ENCODE data around the gene NAP1L1.
A peak's percentile ranks its signal among the peaks of the same experiment; 100 is the strongest.

The NAP1L1 gene

GRCh38 chr12:76026643-76027063 is 57.8 kb downstream of the NAP1L1 start:
- no peak for TF ChIP-seq CTCF (IDR thresholded peaks at IDR 0.05; ENCODE audit: low read depth, low read length, missing control alignments)
- in situ Hi-C loops (cut with HindIII; ENCODE audit: low sequenced_read_pairs) = loop anchor here (25.0 kb wide), 1 partner anchor 489 kb away; no protein-coding TSS in a partner anchor
- DNase-seq (ENCODE audit: low read depth) = no peak
- peak overlapping the region; percentile 98 for H3K4me3 ChIP-seq (ENCODE audit: low read depth, low read length)

- in situ Hi-C loops (cut with HindIII; ENCODE audit: low sequenced_read_pairs) = loop anchor here (25.0 kb wide), 1 partner anchor 489 kb away; no protein-coding TSS in a partner anchor
- no peak for TF ChIP-seq CTCF (IDR thresholded peaks at IDR 0.05; ENCODE audit: low read depth, low read length, missing control alignments)
- no peak overlapping the region for H3K4me3 ChIP-seq (ENCODE audit: low read depth, low read length)
- DNase-seq (ENCODE audit: low read depth) = peak; percentile 61
These were observed 58.6 kb downstream of the NAP1L1 start for GRCh38 chr12:76025601-76026575.

DNA sequence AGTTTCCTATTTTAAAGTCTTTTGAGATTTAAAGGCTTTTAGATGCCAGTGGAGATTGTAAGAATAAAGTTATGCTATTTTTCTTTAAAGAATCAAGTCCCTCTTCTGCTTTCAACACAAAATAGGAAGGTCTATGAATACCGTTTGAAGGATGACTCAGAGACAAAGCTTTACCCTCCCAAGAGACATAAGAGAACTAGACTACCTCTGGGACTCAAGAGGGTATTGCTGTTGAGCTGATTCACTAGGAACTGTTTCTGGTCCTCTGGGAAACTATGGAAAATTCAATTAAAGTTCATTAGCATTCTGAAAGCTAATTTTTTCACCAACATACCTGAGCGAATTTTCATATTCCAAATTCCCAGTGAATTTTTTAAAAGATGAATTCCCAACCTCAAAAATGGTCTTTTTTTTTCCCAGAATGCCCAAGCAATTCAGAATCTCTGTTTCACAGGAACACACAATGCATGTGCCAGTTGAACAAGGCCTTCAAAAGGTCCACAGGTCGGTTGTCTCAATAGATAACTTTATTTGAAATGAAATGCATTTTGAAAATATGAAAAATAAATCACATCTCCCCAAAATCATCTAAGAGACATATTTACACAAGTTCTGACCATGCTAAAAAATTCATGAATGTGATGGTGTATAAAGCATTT is 59.4 kb downstream of the NAP1L1 start:
- DNase-seq (ENCODE audit: low read depth) = peak; percentile 66
- no peak for TF ChIP-seq CTCF (IDR thresholded peaks at IDR 0.05; ENCODE audit: low read depth, low read length, missing control alignments)
- in situ Hi-C loops (cut with HindIII; ENCODE audit: low sequenced_read_pairs) = loop anchor here (25.0 kb wide), 1 partner anchor 488 kb away; no protein-coding TSS in a partner anchor
- no peak overlapping the region for H3K4me3 ChIP-seq (ENCODE audit: low read depth, low read length)

- TF ChIP-seq CTCF (IDR thresholded peaks at IDR 0.05; ENCODE audit: low read depth, low read length, missing control alignments) = no peak
- no peak for DNase-seq (ENCODE audit: low read depth)
- in situ Hi-C loops (cut with HindIII; ENCODE audit: low sequenced_read_pairs) = no loop called here
- H3K4me3 ChIP-seq (ENCODE audit: low read depth, low read length) = no peak overlapping the region
These were observed 60.2 kb downstream of the NAP1L1 start for GRCh38 chr12:76024102-76024781.

DNA sequence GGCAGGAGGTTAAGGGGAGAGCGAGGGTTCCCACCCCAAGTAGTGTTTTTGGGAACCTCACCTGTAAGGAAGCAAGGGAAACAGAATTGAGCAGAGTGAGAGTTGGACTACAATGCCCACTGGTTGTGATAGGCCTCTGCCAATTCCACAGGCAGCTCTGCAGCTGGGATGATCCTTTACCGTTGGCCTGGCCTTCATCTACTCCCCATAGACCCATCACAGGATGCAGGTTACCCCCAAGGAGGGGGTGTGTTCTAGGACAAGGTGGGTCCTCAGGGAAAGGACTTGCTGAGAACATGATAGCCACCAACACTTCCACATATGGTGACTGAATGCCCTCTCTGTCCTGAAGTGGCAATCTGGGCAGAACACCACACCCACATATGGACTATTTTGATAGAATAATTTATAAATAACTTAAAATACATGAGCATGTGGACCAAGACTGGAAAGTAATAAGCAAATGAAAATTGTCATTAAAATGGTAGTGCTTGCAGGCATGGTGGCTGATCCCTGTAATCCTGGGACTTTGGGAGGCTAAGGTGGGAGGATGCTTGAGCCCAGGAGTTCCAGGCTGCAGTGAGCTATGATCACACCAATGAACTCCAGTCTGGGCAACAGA is 61.3 kb downstream of the NAP1L1 start:
- DNase-seq (ENCODE audit: low read depth) = no peak
- TF ChIP-seq CTCF (IDR thresholded peaks at IDR 0.05; ENCODE audit: low read depth, low read length, missing control alignments) = no peak
- H3K4me3 ChIP-seq (ENCODE audit: low read depth, low read length) = no peak overlapping the region
- in situ Hi-C loops (cut with HindIII; ENCODE audit: low sequenced_read_pairs) = no loop called here

- in situ Hi-C loops (cut with HindIII; ENCODE audit: low sequenced_read_pairs) = no loop called here
- no peak for TF ChIP-seq CTCF (IDR thresholded peaks at IDR 0.05; ENCODE audit: low read depth, low read length, missing control alignments)
- no peak overlapping the region for H3K4me3 ChIP-seq (ENCODE audit: low read depth, low read length)
- no peak for DNase-seq (ENCODE audit: low read depth)
These were observed 62.0 kb downstream of the NAP1L1 start for GRCh38 chr12:76022506-76022905.
